ENCODE data around the gene HAUS5.
A peak's percentile ranks its signal among the peaks of the same experiment; 100 is the strongest.

The HAUS5 gene

GRCh38 chr19:35629332-35629633 is 16.7 kb downstream of the HAUS5 start:
- peak; percentile 40 for FAIRE-seq
- no peak for TF ChIP-seq POLR2AphosphoS5 (IDR thresholded peaks at IDR 0.05; ENCODE audit: low read depth, low read length)
- TF ChIP-seq POLR2A (IDR thresholded peaks at IDR 0.05; ENCODE audit: low read depth, low read length) = no peak
- no peak for TF ChIP-seq TAF1 (IDR thresholded peaks at IDR 0.05; ENCODE audit: borderline replicate concordance, low read depth, low read length)
- DNase-seq (ENCODE audit: insufficient read length) = no peak

DNA sequence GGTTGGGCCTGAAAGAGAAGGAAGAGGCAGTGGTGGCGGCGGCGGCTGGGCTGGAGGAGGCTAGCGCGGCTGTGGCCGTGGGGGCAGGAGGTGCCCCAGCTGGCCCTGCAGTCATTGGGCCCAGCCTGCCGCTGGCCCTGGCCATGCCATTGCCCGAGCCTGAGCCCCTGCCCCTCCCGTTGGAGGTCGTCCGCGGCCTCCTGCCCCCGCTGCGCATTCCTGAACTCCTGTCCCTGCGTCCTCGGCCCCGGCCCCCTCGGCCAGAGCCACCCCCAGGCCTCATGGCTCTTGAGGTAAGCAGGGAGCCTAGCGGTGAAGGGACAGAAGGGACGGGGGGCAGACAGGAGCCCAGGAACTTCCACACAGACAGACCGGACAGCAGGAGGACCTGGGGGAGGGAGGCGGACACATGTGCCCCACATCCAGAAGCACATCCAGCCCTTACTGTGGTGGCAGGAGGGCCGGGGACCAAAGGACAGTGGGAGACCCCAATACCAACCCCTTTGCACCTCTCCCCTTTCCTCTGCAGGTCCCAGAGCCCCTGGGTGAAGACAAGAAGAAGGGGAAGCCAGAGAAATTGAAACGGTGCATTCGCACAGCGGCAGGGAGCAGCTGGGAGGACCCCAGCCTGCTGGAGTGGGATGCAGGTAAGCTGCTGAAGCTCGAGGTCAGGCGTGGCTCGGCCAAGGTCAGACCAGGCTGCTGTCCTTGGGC is 21.3 kb downstream of the HAUS5 start:
- TF ChIP-seq TAF1 (IDR thresholded peaks at IDR 0.05; ENCODE audit: borderline replicate concordance, low read depth, low read length) = no peak
- TF ChIP-seq POLR2AphosphoS5 (IDR thresholded peaks at IDR 0.05; ENCODE audit: low read depth, low read length) = no peak
- no peak for TF ChIP-seq POLR2A (IDR thresholded peaks at IDR 0.05; ENCODE audit: low read depth, low read length)
- DNase-seq (ENCODE audit: insufficient read length) (no peak), FAIRE-seq (no peak)

DNA sequence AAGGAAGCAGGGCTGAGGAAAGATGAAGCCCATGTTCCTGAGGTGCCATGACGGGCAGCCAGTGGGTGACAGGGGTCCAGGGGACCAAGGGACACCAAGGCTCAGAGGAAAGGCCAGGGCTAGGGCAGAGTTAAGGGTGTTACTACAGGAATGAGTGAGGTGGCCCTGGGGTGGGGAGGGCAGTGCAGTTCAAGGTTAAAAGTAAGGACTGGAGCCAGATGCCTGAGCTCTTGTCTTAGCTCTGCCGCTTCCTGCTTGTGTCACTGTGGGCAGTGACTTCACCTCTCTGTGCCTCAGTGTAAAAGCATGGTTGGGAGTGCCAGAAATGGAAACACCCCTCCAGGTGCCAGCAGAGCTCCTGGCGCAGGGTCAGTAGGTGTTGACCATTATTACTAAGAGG is 24.1 kb downstream of the HAUS5 start:
- TF ChIP-seq TAF1 (IDR thresholded peaks at IDR 0.05; ENCODE audit: borderline replicate concordance, low read depth, low read length) (no peak), POLR2A (IDR thresholded peaks at IDR 0.05; ENCODE audit: low read depth, low read length) (no peak), POLR2AphosphoS5 (IDR thresholded peaks at IDR 0.05; ENCODE audit: low read depth, low read length) (no peak)
- FAIRE-seq (no peak), DNase-seq (ENCODE audit: insufficient read length) (no peak)

DNA sequence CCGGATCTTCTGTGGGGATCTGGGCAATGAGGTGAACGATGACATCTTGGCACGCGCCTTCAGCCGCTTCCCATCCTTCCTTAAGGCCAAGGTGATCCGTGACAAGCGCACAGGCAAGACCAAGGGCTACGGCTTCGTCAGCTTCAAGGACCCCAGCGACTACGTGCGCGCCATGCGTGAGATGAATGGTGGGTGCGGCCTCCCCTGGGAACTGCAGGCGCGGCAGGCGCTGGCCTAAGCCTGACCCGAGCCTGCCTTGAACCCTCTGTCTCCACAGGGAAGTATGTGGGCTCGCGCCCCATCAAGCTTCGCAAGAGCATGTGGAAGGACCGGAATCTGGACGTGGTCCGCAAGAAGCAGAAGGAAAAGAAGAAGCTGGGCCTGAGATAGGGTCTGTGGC is 24.6 kb downstream of the HAUS5 start:
- DNase-seq (ENCODE audit: insufficient read length) (no peak), FAIRE-seq (no peak)
- TF ChIP-seq POLR2A (IDR thresholded peaks at IDR 0.05; ENCODE audit: low read depth, low read length) (no peak), POLR2AphosphoS5 (IDR thresholded peaks at IDR 0.05; ENCODE audit: low read depth, low read length) (no peak), TAF1 (IDR thresholded peaks at IDR 0.05; ENCODE audit: borderline replicate concordance, low read depth, low read length) (no peak)

DNA sequence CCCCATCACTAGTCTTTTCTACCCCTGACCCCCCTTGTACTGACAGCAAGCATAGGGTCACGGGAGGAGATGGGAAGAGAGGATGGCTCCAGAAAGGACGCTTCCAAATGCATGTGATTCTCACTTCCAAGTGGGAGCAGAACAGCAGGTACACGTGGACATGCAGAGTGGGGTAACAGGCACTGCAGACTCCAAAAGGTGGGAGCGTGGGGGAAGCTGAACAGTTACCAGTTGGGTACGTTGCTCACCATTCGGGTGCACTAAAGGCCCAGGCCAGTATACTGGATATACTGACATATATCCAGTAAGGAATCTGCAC is 26.7 kb downstream of the HAUS5 start:
- FAIRE-seq = no peak
- no peak for TF ChIP-seq POLR2A (IDR thresholded peaks at IDR 0.05; ENCODE audit: low read depth, low read length)
- TF ChIP-seq POLR2AphosphoS5 (IDR thresholded peaks at IDR 0.05; ENCODE audit: low read depth, low read length) = no peak
- TF ChIP-seq TAF1 (IDR thresholded peaks at IDR 0.05; ENCODE audit: borderline replicate concordance, low read depth, low read length) = no peak
- no peak for DNase-seq (ENCODE audit: insufficient read length)

GRCh38 chr19:35639863-35640262 is 27.3 kb downstream of the HAUS5 start:
- TF ChIP-seq POLR2AphosphoS5 (IDR thresholded peaks at IDR 0.05; ENCODE audit: low read depth, low read length) (no peak), POLR2A (IDR thresholded peaks at IDR 0.05; ENCODE audit: low read depth, low read length) (no peak), TAF1 (IDR thresholded peaks at IDR 0.05; ENCODE audit: borderline replicate concordance, low read depth, low read length) (no peak)
- no peak for FAIRE-seq
- no peak for DNase-seq (ENCODE audit: insufficient read length)

- FAIRE-seq (peak; percentile 70), DNase-seq (ENCODE audit: insufficient read length) (no peak)
- TF ChIP-seq TAF1 (IDR thresholded peaks at IDR 0.05; ENCODE audit: borderline replicate concordance, low read depth, low read length) = no peak
Measured at GRCh38 chr19:35641515-35642151, 29.1 kb downstream of the HAUS5 start, which contains the start of gene ETV2. Gene ETV2, plus strand, starts transcription at chr19:35641745. Its CDS starts 716 bp downstream, at chr19:35642461.

- TF ChIP-seq POLR2AphosphoS5 (IDR thresholded peaks at IDR 0.05; ENCODE audit: low read depth, low read length) = no peak
- no peak for TF ChIP-seq POLR2A (IDR thresholded peaks at IDR 0.05; ENCODE audit: low read depth, low read length)
- TF ChIP-seq TAF1 (IDR thresholded peaks at IDR 0.05; ENCODE audit: borderline replicate concordance, low read depth, low read length) = no peak
- no peak for DNase-seq (ENCODE audit: insufficient read length)
- FAIRE-seq = no peak
Measured at GRCh38 chr19:35642312-35642711, 29.8 kb downstream of the HAUS5 start.

- FAIRE-seq (no peak), DNase-seq (ENCODE audit: insufficient read length) (no peak)
- TF ChIP-seq POLR2A (IDR thresholded peaks at IDR 0.05; ENCODE audit: low read depth, low read length) (no peak), POLR2AphosphoS5 (IDR thresholded peaks at IDR 0.05; ENCODE audit: low read depth, low read length) (no peak), TAF1 (IDR thresholded peaks at IDR 0.05; ENCODE audit: borderline replicate concordance, low read depth, low read length) (no peak)
Measured at GRCh38 chr19:35642798-35643254, 30.3 kb downstream of the HAUS5 start.

GRCh38 chr19:35643255-35644205 is 31.0 kb downstream of the HAUS5 start:
- TF ChIP-seq POLR2A (IDR thresholded peaks at IDR 0.05; ENCODE audit: low read depth, low read length) = peak; percentile 87
- peak; percentile 54; the same call in 1 of the 2 replicates for TF ChIP-seq TAF1 (IDR thresholded peaks at IDR 0.05; ENCODE audit: borderline replicate concordance, low read depth, low read length)
- peak; percentile 76; the same call in 1 of the 2 replicates for TF ChIP-seq POLR2AphosphoS5 (IDR thresholded peaks at IDR 0.05; ENCODE audit: low read depth, low read length)
- FAIRE-seq (peak; percentile 77), DNase-seq (ENCODE audit: insufficient read length) (peak; percentile 91)

GRCh38 chr19:35644206-35644986 is 31.9 kb downstream of the HAUS5 start:
- TF ChIP-seq POLR2AphosphoS5 (IDR thresholded peaks at IDR 0.05; ENCODE audit: low read depth, low read length) (no peak), TAF1 (IDR thresholded peaks at IDR 0.05; ENCODE audit: borderline replicate concordance, low read depth, low read length) (no peak), POLR2A (IDR thresholded peaks at IDR 0.05; ENCODE audit: low read depth, low read length) (no peak)
- peak; percentile 95 for DNase-seq (ENCODE audit: insufficient read length)
- FAIRE-seq = peak; percentile 93
